CD8-positive, alpha-beta memory T cell (primary cell): ENCODE data around the gene CFL1. TPM values are rescaled to one million over a fixed set of nuclear protein-coding genes. Genes with fewer than 3 reads are reported as not detected.
A peak's percentile ranks its signal among the peaks of the same experiment; 100 is the strongest.

Experiments
- CTCF ChIA-PET: fragments of 350-600 bp; sonication (Branson Sonifier 250); formaldehyde crosslinking; loops from one replicate; lab custom pipeline; 2021; ENCODE audit warnings: antibody characterized with exemption; lab: Charles Lee
- POLR2A ChIA-PET: fragments of 350-600 bp; sonication (Branson Sonifier 250); formaldehyde crosslinking; loops from one replicate; lab custom pipeline; 2021; ENCODE audit warnings: antibody characterized with exemption; lab: Charles Lee
- DNase-seq, 5 donors: peaks; one replicate each; pipeline versions ENCODE4 v3.0.0 to v3.0.0-alpha.2; 2020 to 2022; ENCODE audit warnings: mixed read lengths in 1 of 5
- H3K27ac ChIP-seq: one replicate; pipeline ENCODE4 v1.7.0; 2013; ENCODE audit warnings: low read depth, mild to moderate bottlenecking, low read length, moderate library complexity
- H3K27me3 ChIP-seq: 2 replicates; pipeline ENCODE4 v1.7.0; 2013; ENCODE audit warnings: low read length, mild to moderate bottlenecking; ENCODE audit not compliant: insufficient read depth, poor library complexity, severe bottlenecking
- H3K36me3 ChIP-seq: 2 replicates; pipeline ENCODE4 v1.7.0; 2013; ENCODE audit warnings: mild to moderate bottlenecking, low read length, moderate library complexity; ENCODE audit not compliant: insufficient read depth
- H3K4me1 ChIP-seq: 2 replicates; pipeline ENCODE4 v1.7.0; 2013; ENCODE audit warnings: mild to moderate bottlenecking, low read length, moderate library complexity; ENCODE audit not compliant: insufficient read depth
- H3K4me3 ChIP-seq: 2 replicates; pipeline ENCODE4 v1.7.0; 2013; ENCODE audit warnings: mild to moderate bottlenecking, low read length
- H3K9me3 ChIP-seq: 2 replicates; pipeline ENCODE4 v1.7.0; 2013; ENCODE audit warnings: mild to moderate bottlenecking, low read length
- H3K27ac Mint-ChIP-seq, 8 donors: one replicate each; pipeline ENCODE4 v1.8.0; 2020 to 2021; ENCODE audit warnings: mixed read lengths in 8 of 8, mild to moderate bottlenecking in 6 of 8, inconsistent platforms in 3 of 8, moderate library complexity in 3 of 8
- H3K27me3 Mint-ChIP-seq, 2 donors: one replicate each; pipeline ENCODE4 v1.8.0; 2020 to 2021; ENCODE audit warnings: mixed read lengths in 2 of 2, mild to moderate bottlenecking in 1 of 2, moderate library complexity in 1 of 2
- H3K36me3 Mint-ChIP-seq, 3 donors: one replicate each; pipeline ENCODE4 v1.8.0; 2020 to 2021; ENCODE audit warnings: mixed read lengths in 3 of 3, inconsistent platforms in 1 of 3, mild to moderate bottlenecking in 1 of 3
- H3K4me1 Mint-ChIP-seq, 3 donors: one replicate each; pipeline ENCODE4 v1.8.0; 2020 to 2021; ENCODE audit warnings: mixed read lengths in 3 of 3, inconsistent platforms in 1 of 3, mild to moderate bottlenecking in 1 of 3
- H3K4me3 Mint-ChIP-seq, 7 donors: one replicate each; pipeline ENCODE4 v1.8.0; 2020 to 2021; ENCODE audit warnings: mixed read lengths in 7 of 7, mild to moderate bottlenecking in 6 of 7, moderate library complexity in 4 of 7, inconsistent platforms in 2 of 7
- H3K9me3 Mint-ChIP-seq, 5 donors: one replicate each; pipeline ENCODE4 v1.8.0; 2020 to 2022; ENCODE audit warnings: mixed read lengths in 5 of 5, mild to moderate bottlenecking in 3 of 5, moderate library complexity in 2 of 5, inconsistent platforms in 1 of 5
- polyA plus RNA-seq: library from polyadenylated mRNA; unstranded; fragments of 300-500 nt; fragmentation: Illumina TruSeq; gene quantifications from one replicate; pipeline ENCODE4 v1.2.3, GENCODE V29; 2021
- total RNA-seq, 2 experiments: library from RNA; stranded (reverse); gene quantifications; one replicate each; pipeline ENCODE4 v1.2.3, GENCODE V29; 2021

The CFL1 gene
- total and polyA plus RNA-seq, 3 experiments from 2014 or later: 1,172 to 3,347 (median 1,226) TPM

DNA sequence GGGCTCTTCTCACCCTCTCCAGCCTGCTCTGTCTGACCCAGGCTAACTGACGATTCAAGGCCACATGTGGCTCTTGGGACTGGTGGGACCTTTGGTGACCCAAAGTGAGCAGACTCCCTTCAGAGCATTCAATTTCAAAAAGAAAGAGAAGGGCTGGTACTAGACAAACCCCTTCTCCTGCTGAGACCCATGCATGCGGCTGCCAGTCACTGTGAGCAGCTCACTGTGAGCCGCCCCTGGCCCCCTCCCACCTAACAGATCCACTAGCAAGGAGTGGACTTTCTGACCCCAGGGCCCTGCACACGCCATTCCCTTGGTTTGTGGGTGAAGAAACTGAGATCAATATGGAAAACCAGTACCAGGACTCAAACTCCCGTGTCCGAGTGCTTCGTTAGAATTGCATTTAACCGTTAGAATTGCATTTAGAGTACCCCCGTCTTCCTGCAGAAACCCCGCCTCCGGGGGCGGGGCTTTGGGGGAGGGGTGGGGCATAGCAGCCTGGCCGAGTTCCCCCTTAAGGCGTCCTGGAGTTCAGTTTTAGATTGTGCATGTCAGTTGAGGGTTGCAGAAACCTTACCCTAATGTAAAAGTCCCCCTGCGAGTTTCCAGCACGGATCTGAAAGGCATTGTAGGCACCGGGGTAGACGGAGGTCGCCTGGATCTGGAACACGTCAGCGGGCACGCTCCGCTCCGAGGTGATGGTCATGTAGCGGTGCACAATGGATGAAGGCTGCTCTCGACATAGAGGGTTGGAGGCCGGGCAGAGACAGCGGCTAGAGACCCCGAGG, 9.5 kb upstream of the CFL1 start:
- Mint-ChIP-seq H3K4me3 (peak overlapping the region in 1 of 7 donors; percentile 58), H3K9me3 (no peaks in the 10 kb centered on the region), H3K36me3 (peaks cover 5 to 48% (median 6%) of the 10 kb centered on the region in 3 donors), H3K27me3 (no peaks in the 10 kb centered on the region), H3K4me1 (peaks cover 15 to 34% (median 16%) of the 10 kb centered on the region in 3 donors), H3K27ac (peak overlapping the region in 4 of 8 donors; percentile 8 to 70 (median 32))
- Histone ChIP-seq H3K4me1 (peaks cover 13% of the 10 kb centered on the region), H3K27ac (no peak overlapping the region), H3K4me3 (no peak overlapping the region), H3K9me3 (no peaks in the 10 kb centered on the region), H3K27me3 (no peaks in the 10 kb centered on the region), H3K36me3 (peaks cover 30% of the 10 kb centered on the region)
- ChIA-PET CTCF (interaction anchor here (24.5 kb wide), 1 partner anchor 21 kb away, joined by 560 read pairs; the partner anchor contains the start of genes CCDC85B, CTSW and FIBP), POLR2A (interaction anchor here (1.1 to 5.2 kb wide), 2 partner anchors 8 to 23 kb away, joined by 3 to 39 read pairs; partner anchors contain the start of genes CCDC85B, CFL1 and MUS81)
- DNase-seq: no peak

DNA sequence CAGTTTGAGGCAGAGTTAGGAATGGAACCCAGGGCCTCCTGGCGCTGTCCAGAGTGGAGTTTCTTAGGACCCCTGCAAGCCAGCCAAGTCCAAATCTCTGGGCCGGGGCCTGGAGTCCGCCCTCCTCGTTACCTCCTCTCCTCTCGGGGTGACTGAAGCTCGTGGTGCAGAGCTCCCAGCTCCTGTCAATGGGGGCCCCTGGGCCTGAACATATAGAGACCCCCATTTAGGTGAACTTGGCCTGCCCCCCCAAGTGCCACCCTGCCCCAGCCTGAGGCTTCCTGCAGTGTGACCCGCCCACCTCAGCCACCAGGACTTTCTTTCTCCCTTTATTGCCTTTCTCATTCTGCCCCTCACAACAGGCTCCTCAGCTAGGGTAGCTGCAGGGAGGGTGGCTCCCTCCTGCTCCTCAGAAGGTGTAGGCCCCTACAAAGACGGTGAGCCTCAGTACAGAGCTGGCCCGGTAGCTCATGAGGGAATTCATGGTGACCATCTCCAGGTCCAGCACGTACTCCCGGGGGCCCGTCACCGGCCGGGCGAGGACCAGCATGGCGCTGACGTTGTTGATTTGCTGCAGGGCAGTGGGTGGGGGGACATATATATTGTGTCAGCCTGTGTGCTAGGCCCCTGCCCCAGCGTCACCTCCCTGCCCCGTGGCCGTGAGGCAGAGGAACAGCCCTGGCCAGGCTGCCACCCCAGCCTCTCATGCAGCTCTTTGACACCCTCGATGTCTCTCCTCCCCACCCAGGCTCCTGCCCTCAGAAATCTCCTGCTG, 8.7 kb upstream of the CFL1 start:
- H3K4me1 Mint-ChIP-seq: peaks cover 14 to 33% (median 18%) of the 10 kb centered on the region in 3 donors
- CTCF ChIA-PET: interaction anchor here (24.5 kb wide), 1 partner anchor 22 kb away, joined by 560 read pairs; the partner anchor contains the start of genes CCDC85B, CTSW and FIBP
- H3K36me3 ChIP-seq: peaks cover 37% of the 10 kb centered on the region
- H3K9me3 ChIP-seq: no peaks in the 10 kb centered on the region
- DNase-seq: peak in 1 of 5 donors; percentile 41
- H3K4me3 Mint-ChIP-seq: peak overlapping the region in 1 of 7 donors; percentile 58
- H3K27me3 ChIP-seq: no peaks in the 10 kb centered on the region
- peaks cover 21% of the 10 kb centered on the region for H3K4me1 ChIP-seq
- no peaks in the 10 kb centered on the region for H3K9me3 Mint-ChIP-seq
- H3K36me3 Mint-ChIP-seq: peaks cover 7 to 51% (median 7%) of the 10 kb centered on the region in 3 donors
- H3K27me3 Mint-ChIP-seq: no peaks in the 10 kb centered on the region
- peak overlapping the region in 4 of 8 donors; percentile 26 to 72 (median 37) for H3K27ac Mint-ChIP-seq
- POLR2A ChIA-PET: interaction anchor here (0.5 to 0.8 kb wide), 2 partner anchors 21 to 56 kb away, joined by 3 to 4 read pairs; partner anchors contain the start of gene FIBP
- no peak overlapping the region for H3K27ac ChIP-seq
- no peak overlapping the region for H3K4me3 ChIP-seq

DNA sequence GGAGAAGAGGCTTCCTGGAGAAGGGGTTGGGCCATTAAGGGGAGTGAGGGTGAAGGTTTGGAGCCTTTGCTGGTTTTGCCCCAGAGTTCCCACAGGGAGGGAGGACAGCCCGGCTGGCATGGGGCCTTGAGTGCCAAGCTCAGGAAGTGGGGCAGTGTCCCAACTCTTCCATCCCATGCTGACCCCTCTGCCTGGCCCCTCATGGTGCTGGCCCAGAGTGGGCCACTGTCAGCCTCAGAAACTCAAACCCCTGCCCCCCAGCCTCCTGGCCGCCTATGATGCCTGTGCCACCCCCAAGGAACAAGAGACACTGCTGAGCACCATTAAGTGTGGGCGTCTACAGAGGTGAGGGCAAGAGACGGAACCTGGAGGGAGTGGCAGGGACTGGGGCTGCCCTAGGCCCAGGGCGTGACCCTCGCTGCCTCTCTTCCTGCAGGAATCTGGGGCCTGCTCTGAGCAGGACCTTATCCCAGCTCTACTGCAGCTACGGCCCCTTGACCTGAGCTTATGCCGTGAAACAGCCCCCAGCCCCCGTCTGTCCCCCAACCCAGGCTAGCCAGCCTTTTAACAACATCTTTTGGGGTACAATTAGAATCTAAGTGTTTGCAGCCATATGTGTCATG, 7.7 kb upstream of the CFL1 start:
- CTCF ChIA-PET: interaction anchor here (24.5 kb wide), 1 partner anchor 23 kb away, joined by 560 read pairs; the partner anchor contains the start of genes CCDC85B, CTSW and FIBP
- no peak for DNase-seq
- H3K4me1 Mint-ChIP-seq: peaks cover 14 to 33% (median 22%) of the 10 kb centered on the region in 3 donors
- H3K4me1 ChIP-seq: peaks cover 27% of the 10 kb centered on the region
- no peak overlapping the region for H3K27ac Mint-ChIP-seq
- POLR2A ChIA-PET: interaction anchor here (0.8 kb wide), 1 partner anchor 57 kb away, joined by 4 read pairs; no protein-coding TSS in a partner anchor
- H3K27ac ChIP-seq: no peak overlapping the region
- no peak overlapping the region for H3K4me3 Mint-ChIP-seq
- H3K9me3 ChIP-seq: no peaks in the 10 kb centered on the region
- H3K36me3 ChIP-seq: peaks cover 37% of the 10 kb centered on the region
- H3K27me3 Mint-ChIP-seq: no peaks in the 10 kb centered on the region
- H3K27me3 ChIP-seq: no peaks in the 10 kb centered on the region
- H3K4me3 ChIP-seq: no peak overlapping the region
- no peaks in the 10 kb centered on the region for H3K9me3 Mint-ChIP-seq
- peaks cover 7 to 61% (median 7%) of the 10 kb centered on the region in 3 donors for H3K36me3 Mint-ChIP-seq

DNA sequence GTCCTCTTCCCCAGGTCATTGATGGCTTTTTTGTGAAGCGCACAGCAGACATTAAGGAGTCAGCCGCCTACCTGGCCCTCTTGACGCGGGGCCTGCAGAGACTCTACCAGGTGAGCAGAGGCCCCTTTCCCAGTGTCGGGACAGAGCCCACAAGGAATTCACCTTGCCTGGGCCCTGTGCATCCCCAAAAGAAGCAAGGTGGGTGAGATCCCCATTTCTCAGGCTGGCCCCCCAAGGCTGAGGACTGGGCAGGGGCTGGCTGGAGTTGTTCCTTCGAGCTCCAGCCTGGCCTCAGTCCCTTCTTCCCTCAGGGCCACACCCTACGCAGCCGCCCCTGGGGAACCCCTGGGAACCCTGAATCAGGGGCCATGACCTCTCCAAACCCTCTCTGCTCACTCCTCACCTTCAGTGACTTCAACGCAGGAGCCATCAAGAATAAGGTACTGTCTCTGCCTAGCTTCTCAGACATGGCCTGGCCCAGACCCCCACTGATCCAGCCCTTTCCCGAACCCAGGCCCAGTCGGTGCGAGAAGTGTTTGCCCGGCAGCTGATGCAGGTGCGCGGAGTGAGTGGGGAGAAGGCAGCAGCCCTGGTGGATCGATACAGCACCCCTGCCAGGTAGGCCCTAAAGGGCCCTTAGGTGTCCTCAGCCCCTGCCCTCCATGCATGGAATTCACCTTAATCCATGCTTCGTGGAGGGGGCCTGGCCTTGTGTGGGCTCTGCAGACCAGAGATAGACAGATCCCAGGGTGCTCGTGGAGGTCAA, 6.9 kb upstream of the CFL1 start:
- H3K27me3 Mint-ChIP-seq: no peaks in the 10 kb centered on the region
- Histone ChIP-seq H3K4me3 (no peak overlapping the region), H3K4me1 (peaks cover 22% of the 10 kb centered on the region), H3K36me3 (peaks cover 37% of the 10 kb centered on the region), H3K9me3 (no peaks in the 10 kb centered on the region), H3K27me3 (no peaks in the 10 kb centered on the region), H3K27ac (no peak overlapping the region)
- peaks cover 14 to 31% (median 21%) of the 10 kb centered on the region in 3 donors for H3K4me1 Mint-ChIP-seq
- DNase-seq: no peak
- ChIA-PET CTCF (interaction anchor here (24.5 kb wide), 1 partner anchor 23 kb away, joined by 560 read pairs; the partner anchor contains the start of genes CCDC85B, CTSW and FIBP), POLR2A (interaction anchor here (0.5 kb wide), 1 partner anchor 121 kb away, joined by 6 read pairs; no protein-coding TSS in a partner anchor)
- H3K9me3 Mint-ChIP-seq: no peaks in the 10 kb centered on the region
- peak overlapping the region in 1 of 8 donors; percentile 71 for H3K27ac Mint-ChIP-seq
- H3K36me3 Mint-ChIP-seq: peaks cover 7 to 65% (median 7%) of the 10 kb centered on the region in 3 donors
- H3K4me3 Mint-ChIP-seq: peak overlapping the region in 1 of 7 donors; percentile 56

DNA sequence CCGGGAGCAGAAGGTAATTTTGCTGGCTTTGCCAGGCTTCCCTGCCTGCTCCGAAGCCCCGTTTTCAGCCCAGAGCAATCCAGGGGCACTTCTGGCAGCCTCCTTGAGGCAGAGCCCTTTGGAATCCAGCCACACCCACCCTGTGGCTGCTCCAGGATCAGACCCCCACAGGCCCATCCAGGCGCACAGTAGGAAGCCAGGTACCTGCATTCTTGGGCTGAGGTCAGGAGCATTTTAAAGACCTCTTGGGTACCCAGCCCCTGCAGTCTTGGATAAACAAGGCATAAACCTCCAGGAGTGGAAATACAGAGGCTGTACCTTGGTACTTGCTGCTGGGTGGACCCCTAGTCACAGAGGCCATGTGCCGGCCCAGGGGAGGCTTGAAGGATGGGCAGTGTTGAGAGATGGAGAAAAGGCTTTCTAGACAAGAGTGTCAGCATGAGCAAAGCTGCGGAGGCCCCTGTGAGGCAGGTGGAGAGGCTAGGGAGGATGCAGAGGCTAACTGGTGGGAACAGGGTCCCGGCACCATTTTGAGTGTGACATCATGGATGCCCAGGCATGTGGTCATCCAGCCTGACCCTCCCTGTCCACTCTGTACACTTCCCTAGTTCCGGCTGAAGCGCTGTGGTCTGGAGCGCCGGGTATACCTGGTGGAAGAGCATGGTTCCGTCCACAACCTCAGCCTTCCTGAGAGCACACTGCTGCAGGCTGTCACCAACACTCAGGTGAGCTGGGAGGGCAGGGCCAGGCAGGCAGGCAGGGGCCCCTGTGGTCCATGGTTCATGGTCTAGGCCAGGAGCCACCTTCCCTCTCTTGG, 6.1 kb upstream of the CFL1 start:
- no peak overlapping the region for H3K27ac ChIP-seq
- no peak overlapping the region for H3K4me3 ChIP-seq
- Mint-ChIP-seq H3K4me1 (peaks cover 17 to 31% (median 22%) of the 10 kb centered on the region in 3 donors), H3K27me3 (no peaks in the 10 kb centered on the region), H3K4me3 (no peak overlapping the region), H3K27ac (peak overlapping the region in 2 of 8 donors; percentile 54 to 66), H3K9me3 (no peaks in the 10 kb centered on the region), H3K36me3 (peaks cover 7 to 66% (median 7%) of the 10 kb centered on the region in 3 donors)
- peaks cover 22% of the 10 kb centered on the region for H3K4me1 ChIP-seq
- DNase-seq: no peak
- ChIA-PET CTCF (interaction anchor here (24.5 kb wide), 1 partner anchor 24 kb away, joined by 560 read pairs; the partner anchor contains the start of genes CCDC85B, CTSW and FIBP), POLR2A (no interaction called here)
- H3K27me3 ChIP-seq: no peaks in the 10 kb centered on the region
- peaks cover 37% of the 10 kb centered on the region for H3K36me3 ChIP-seq
- H3K9me3 ChIP-seq: no peaks in the 10 kb centered on the region

DNA sequence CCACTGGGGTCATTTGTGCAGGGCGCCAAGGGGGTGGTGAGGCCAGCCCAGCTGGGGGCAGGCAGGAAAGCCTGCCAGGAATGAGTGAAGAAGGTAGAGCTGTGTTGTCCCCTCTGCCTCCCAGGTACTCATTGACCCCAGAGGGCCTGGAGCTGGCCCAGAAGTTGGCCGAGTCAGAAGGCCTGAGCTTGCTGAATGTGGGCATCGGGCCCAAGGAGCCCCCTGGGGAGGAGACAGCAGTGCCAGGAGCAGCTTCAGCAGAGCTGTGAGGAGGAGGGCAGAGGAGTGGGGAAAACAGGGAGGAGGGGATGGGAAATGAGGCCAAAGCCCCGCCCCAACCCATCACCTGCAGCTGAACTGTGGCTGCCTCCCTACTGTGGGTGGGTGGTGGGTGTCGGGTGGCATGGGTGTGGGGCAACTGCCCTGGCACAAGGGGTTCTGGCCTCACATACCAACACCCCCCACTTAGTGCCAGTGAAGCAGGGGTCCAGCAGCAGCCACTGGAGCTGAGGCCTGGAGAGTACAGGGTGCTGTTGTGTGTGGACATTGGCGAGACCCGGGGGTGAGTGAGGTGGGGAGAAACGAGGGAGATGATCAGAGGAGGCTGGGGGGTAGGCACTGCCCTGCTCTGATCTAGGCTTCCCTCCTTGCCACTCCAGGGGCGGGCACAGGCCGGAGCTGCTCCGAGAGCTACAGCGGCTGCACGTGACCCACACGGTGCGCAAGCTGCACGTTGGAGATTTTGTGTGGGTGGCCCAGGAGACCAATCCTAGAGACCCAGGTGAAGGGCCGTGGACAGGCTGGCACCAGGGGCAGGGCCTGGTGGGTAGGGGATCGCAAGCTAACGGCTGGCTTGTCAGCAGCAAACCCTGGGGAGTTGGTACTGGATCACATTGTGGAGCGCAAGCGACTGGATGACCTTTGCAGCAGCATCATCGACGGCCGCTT, 5.2 kb upstream of the CFL1 start:
- no peaks in the 10 kb centered on the region for H3K9me3 ChIP-seq
- peaks cover 7 to 69% (median 7%) of the 10 kb centered on the region in 3 donors for H3K36me3 Mint-ChIP-seq
- peaks cover 31% of the 10 kb centered on the region for H3K4me1 ChIP-seq
- H3K4me1 Mint-ChIP-seq: peaks cover 22 to 40% (median 31%) of the 10 kb centered on the region in 3 donors
- no peaks in the 10 kb centered on the region for H3K27me3 Mint-ChIP-seq
- CTCF ChIA-PET: interaction anchor here (24.5 kb wide), 1 partner anchor 25 kb away, joined by 560 read pairs; the partner anchor contains the start of genes CCDC85B, CTSW and FIBP
- POLR2A ChIA-PET: no interaction called here
- H3K27me3 ChIP-seq: no peaks in the 10 kb centered on the region
- H3K36me3 ChIP-seq: peaks cover 37% of the 10 kb centered on the region
- H3K4me3 Mint-ChIP-seq: peak overlapping the region in 3 of 7 donors; percentile 31 to 61 (median 60)
- H3K4me3 ChIP-seq: no peak overlapping the region
- no peak overlapping the region for H3K27ac ChIP-seq
- H3K27ac Mint-ChIP-seq: peak overlapping the region in 4 of 8 donors; percentile 43 to 81 (median 62)
- no peaks in the 10 kb centered on the region for H3K9me3 Mint-ChIP-seq
- peak in 1 of 5 donors; percentile 43 for DNase-seq
